SH-SY5Y (cell line): Measurements from ENCODE around the gene IFT52.

ENCODE experiments used
- GATA2 ChIP-seq: IDR thresholded peaks from 2 replicates; pipeline ENCODE4 v1.6.1; 2011; ENCODE audit warnings: mild to moderate bottlenecking, low read depth, low read length
- GATA3 ChIP-seq: IDR thresholded peaks from 2 replicates; pipeline ENCODE4 v1.6.1; 2011; ENCODE audit warnings: low read depth, mild to moderate bottlenecking, low read length, moderate library complexity

IFT52 gene

DNA sequence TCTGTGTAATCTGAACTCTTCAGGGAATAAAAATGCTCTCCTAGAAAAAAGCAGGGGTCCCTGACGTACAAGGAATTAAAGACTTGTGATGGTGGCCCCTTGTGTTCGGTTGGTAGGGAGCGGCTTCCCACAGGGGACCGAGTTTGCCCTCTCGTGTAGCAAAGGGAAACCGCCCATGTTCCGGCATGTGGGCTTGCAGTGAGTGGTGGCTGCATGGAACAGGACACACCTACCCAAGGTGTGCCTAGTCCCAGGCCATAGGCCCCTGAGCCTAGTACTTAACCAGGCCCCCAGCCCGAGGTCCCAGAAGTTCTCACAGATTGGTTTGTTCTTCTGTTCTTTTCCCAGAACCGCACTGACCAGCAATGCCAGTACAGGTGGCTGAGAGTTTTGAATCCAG lies 91.7 kb downstream of the IFT52 start:
- TF ChIP-seq GATA2 (no peak), GATA3 (no peak)

- TF ChIP-seq GATA2 (no peak), GATA3 (no peak)
Measured at GRCh38 chr20:43686820-43687219, 96.1 kb downstream of the IFT52 start.

GRCh38 chr20:43689165-43689564 lies 98.4 kb downstream of the IFT52 start:
- no peak for TF ChIP-seq GATA2
- TF ChIP-seq GATA3: no peak

DNA sequence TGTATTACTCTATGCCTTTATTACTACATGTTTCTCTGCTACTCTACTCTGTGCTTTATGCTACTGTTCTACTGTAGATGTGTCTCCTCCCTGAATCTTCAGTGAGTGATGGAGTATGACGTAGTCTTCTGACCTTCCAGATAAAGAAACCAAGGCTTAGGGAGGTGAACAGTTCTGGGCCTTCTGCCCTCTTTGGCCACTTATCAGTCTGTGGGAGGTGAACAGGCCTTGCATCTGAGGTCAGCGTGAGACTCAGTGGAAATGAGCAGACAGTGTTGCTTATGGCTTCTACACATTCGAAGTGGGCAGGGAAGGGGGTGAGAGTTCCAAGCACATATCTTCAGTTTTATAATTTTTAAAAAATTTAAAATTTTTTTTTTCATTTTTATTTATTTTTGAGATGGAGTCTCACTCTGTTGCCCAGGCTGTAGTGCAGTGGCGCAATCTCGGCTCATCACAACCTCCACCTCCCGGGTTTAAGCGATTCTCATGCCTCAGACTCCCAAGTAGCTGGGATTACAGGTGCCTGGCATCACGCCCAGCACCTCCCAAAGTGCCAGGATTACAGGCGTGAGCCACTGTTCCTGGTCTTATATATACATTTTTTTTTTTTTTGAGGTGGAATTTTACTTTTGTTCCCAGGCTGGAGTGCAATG lies 100.3 kb downstream of the IFT52 start:
- TF ChIP-seq GATA2 (no peak), GATA3 (no peak)

- no peak for TF ChIP-seq GATA3
- TF ChIP-seq GATA2: no peak
Measured at GRCh38 chr20:43691928-43692524, 101.3 kb downstream of the IFT52 start.

- TF ChIP-seq GATA3 (no peak), GATA2 (no peak)
Measured at GRCh38 chr20:43694763-43695162, 104.0 kb downstream of the IFT52 start.

DNA sequence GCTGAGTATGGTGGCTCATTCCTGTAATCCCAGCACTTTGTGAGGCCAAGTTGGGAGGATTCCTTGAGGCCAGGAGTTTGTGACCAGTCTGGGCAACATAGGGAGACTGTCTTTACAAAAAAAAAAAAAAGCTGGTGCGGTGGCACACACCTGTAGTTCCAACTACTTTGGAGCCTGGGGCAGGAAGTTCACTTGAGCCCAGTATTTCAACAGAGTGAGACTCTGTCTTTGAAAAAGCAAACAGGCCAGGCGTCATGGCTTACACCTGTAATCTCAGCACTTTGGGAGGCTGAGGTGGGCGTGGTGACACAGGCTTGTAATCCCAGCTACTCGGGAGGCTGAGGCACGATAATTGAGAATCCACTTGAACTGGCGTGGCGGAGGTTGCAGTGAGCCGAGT lies 104.8 kb downstream of the IFT52 start:
- TF ChIP-seq GATA2 (no peak), GATA3 (no peak)
